Ovary (tissue), 3 donors: ENCODE data around the gene SLC4A1AP.

ENCODE experiments used
- EP300 ChIP-seq: sonication (generic); formaldehyde crosslinking; IDR thresholded peaks from one replicate; pipeline ENCODE4 v1.6.1; 2017; ENCODE audit warnings: antibody characterized with exemption
- TF ChIP-seq, protein P1 (sequence below), 3 donors: fragments of 450-650 bp in 2 of 3; fragments of 200-600 bp in 1 of 3; IDR thresholded peaks; one replicate each; pipeline versions ENCODE4 v1.5.1 to v1.8.0; 2016 to 2022; ENCODE audit warnings: antibody characterized with exemption in 3 of 3, mild to moderate bottlenecking in 1 of 3
- donor health status: DM: no; HTN: no; CAD: no.

DNA sequence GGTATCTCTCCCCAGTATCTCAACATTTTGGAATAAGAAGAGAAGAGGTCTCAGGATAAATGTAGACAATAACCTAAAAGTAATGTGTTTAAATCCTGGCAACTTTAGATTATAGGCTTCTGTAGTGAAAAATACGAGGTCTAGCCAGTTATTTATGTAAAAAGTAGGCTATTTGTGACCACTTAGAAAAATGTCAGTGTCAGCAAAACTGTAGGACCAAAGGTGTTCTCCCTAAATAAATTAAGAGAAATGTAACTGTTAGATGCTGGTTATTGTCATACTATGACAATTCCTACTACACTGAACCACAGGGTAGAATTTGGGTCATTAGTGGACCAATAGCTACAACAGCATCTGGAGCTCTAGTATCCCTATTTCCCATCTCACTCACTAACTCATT is 2.3 kb upstream of the SLC4A1AP start:
- no peak for TF ChIP-seq EP300
- TF ChIP-seq, protein P1, sequence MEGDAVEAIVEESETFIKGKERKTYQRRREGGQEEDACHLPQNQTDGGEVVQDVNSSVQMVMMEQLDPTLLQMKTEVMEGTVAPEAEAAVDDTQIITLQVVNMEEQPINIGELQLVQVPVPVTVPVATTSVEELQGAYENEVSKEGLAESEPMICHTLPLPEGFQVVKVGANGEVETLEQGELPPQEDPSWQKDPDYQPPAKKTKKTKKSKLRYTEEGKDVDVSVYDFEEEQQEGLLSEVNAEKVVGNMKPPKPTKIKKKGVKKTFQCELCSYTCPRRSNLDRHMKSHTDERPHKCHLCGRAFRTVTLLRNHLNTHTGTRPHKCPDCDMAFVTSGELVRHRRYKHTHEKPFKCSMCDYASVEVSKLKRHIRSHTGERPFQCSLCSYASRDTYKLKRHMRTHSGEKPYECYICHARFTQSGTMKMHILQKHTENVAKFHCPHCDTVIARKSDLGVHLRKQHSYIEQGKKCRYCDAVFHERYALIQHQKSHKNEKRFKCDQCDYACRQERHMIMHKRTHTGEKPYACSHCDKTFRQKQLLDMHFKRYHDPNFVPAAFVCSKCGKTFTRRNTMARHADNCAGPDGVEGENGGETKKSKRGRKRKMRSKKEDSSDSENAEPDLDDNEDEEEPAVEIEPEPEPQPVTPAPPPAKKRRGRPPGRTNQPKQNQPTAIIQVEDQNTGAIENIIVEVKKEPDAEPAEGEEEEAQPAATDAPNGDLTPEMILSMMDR (IDR thresholded peaks at IDR 0.05), result no peak
